KG1 (cell line): Measurements from ENCODE around the gene ENTR1.

Experiments used
- DNase-seq: peaks from one replicate; lab custom pipeline; 2025; lab: John Stamatoyannopoulos, UW

The ENTR1 gene

DNA sequence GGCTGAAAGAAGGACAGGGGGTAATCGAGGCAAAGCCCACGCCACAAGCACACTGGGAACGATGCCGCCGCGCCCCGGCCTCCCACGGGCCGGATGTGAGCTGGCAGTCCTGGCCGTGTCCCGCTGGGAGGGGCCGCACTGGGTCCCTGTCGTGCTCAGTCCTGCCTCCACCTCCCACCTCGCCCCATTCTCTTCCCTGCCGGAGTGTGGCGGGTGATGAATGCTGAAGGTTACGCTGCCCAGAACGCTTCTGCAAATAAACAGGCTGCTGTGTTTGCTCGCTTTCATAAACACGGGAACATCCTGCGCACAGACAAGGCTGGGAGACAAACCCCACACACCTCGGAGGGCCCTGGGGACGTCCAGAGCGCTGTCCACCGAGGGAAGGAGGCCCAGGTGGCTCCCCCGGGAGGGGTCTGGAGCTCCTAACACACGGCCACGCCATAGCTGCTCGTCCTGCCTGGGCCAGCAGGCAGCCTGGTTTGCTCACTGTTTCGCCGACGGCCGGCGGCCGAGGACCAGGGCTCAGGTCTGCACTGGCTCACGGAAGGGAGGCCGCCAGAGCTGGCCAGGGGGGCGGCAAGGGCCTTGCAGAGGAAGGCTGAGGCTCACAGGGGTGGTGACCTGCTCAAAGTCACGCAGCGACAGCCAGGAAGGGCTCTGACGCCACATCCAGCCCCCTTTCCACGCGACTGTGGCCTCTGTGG is 49.2 kb downstream of the ENTR1 start:
- no peak for DNase-seq

DNA sequence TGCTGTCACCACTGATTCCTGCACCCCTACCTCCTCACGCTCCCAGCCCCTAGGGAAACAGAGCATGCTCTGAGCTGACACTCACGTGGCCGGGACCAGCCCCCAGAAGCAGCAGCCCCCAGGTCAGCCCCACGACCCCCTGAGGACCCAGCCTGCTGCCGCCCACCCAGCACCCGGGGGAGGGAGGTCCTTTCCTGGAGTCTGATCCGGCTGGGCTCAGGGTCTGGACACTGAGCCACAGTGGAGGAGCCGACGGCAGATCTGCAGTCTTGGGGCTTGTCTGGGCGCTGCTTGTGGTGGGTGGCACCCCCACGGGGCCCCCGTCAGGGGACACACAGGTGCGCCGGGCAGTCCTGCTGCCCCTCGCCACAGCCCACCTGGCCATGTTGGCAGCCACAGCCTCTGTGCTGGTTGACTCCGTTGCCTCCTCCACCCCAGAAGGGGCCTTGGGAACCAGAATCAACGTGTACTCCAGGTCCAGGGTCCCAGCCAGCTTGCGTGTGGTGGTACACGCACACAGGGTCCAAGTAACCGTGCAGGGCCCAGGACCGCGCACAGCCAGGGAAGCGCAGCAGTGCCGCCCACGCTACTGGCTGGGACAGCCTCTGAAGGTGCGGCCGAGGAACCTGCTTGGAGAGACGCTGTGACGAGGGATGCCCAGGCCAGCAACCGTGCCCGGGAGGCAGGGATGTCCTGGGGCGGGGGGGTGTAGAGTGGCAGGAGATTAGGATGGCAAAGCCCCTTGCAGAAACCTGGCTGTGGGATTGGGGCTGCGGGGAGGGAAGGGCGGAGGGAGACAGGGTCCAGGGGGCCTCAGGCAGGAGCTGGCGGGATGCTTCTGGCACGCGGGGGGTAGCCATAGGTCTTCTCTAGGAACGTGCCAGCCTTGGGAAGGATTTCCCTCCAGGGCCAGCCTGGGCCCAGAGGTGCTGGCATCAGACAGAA is 50.4 kb downstream of the ENTR1 start:
- no peak for DNase-seq

DNA sequence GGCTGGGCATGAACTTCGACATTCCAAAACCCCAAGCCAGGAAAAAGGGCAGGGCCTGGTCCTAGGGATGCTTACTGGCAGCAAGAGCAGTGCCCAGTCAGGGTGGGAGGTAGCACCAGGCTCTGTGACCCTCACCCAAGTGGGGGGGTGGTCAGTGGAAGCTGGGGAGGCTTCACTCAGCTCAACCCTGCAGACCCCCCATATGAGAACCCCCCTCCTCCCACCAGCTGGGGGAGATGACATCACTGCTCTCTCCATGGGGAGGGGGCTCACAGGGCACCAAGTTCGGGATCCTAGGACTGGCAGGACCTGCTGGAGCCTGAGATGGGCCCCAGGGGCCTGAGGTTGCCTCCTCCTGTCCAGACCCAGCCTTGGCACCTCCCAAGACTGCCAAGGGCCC is 51.5 kb downstream of the ENTR1 start:
- DNase-seq = no peak

DNA sequence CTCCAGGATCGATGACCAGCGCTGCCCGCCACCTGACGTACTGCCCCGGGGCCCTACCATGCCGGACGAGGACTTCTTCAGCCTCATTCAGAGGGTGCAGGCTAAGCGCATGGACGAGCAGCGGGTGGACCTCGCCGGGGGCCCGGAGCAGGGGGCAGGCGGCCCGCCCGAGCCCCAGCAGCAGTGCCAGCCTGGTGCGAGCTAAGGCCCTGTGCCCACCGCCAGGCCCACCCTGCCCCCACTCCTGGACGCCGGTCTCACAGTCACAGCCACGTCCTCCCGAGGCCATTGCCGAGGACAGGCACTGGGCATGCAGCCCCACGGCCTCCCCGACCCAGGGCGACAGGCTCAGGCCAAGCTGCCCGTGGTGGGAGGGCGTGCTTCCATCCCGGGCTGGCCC is 52.4 kb downstream of the ENTR1 start:
- DNase-seq = no peak

- no peak for DNase-seq
Measured at GRCh38 chr9:136357202-136357725, 53.1 kb downstream of the ENTR1 start.

GRCh38 chr9:136355616-136356557 is 54.5 kb downstream of the ENTR1 start:
- no peak for DNase-seq

GRCh38 chr9:136354592-136355085 is 55.8 kb downstream of the ENTR1 start:
- DNase-seq = no peak

DNA sequence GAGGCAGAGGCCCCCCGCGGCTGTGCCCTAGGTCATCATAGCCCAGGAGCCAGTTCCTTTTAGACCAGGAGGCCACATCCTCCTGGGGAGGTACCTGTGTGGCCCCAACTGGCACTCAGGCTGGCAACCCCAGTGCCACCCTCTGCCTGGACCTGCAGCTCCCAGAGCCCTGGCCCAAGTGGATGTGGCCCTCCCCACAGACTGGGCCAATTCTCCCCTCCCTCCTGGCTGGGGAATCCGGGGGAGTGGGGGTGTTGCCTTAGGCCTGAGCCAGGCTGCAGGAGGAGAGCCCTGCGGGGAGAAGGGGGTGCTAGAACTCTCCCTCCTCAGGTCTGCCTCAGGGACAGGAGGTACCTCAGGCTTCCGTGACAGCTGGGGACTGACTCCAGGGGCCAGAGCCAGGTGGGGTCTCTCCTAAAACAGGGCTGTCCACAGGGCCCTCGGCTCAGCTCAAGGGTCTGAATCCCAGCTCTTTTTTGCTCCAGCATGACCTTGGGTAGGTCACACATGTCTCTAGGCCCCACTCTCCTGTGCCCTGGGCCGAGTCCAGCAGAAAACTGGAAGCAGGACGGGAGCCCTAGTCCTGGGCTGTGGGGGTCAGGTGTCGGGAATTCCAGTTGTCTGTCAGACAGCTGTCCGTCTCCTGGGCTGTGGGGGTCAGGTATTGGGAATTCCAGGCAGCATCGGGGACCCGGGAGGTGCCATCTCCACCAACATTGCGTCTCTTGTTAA is 56.5 kb downstream of the ENTR1 start:
- DNase-seq = no peak

GRCh38 chr9:136353088-136353487 is 57.3 kb downstream of the ENTR1 start:
- DNase-seq = no peak

- DNase-seq = no peak
Measured at GRCh38 chr9:136352682-136353081, 57.7 kb downstream of the ENTR1 start.
